ENCODE results near the gene DAAM2.

DNA sequence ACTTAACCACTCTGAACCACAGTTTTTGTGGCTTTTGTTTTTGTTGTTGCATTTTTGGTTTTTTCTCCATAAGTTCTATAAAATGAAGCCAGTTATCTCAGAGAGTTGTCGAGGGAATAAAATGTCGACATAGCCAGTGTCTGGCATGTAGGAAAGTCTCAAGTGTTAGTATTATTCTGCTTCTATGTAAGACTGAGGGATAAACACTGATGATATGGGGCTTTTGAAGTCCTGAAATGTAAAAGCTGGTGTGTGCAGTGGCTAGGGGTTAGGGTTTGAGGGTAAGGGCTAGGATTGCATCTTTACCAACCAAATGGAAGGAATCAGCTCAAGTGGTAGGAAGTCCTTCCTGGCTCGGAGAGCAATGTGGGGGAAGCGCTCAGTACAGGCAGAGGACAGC lies 59.2 kb downstream of the DAAM2 start:
- TF ChIP-seq YY1 (IDR thresholded peaks at IDR 0.05; ENCODE audit: insufficient read depth, insufficient read length): no peak
- TF ChIP-seq SUZ12 (IDR thresholded peaks at IDR 0.05; ENCODE audit: extremely low read depth, insufficient read depth, insufficient read length): no peak
- no peak for TF ChIP-seq ZNF274 (IDR thresholded peaks at IDR 0.05; ENCODE audit: low read depth, low read length)

Data from NT2/D1 (cell line).